Smooth muscle cell (in vitro differentiated cells): Measurements from ENCODE around the gene CC2D1A. TPM values are rescaled to one million over a fixed set of nuclear protein-coding genes. Genes with fewer than 3 reads are reported as not detected.

Source experiments
- DNase-seq: peaks from one replicate; lab custom pipeline; 2025; ENCODE audit not compliant: unreplicated experiment; lab: John Stamatoyannopoulos, UW
- H2AFZ ChIP-seq: fragments of 200-600 bp; sonication (generic); 2 replicates; pipeline ENCODE4 v1.6.0; 2016; ENCODE audit warnings: antibody characterized with exemption, low read depth, mild to moderate bottlenecking
- H3F3A ChIP-seq: fragments of 200-600 bp; sonication (generic); 2 replicates; pipeline ENCODE4 v1.6.0; 2017; ENCODE audit warnings: antibody characterized with exemption, low read depth
- H3K27ac ChIP-seq: fragments of 200-600 bp; sonication (generic); 2 replicates; pipeline ENCODE4 v1.5.1; 2016; ENCODE audit warnings: low read depth, mild to moderate bottlenecking
- H3K27me3 ChIP-seq: fragments of 200-600 bp; sonication (generic); 2 replicates; pipeline ENCODE4 v1.6.1; 2016; ENCODE audit warnings: low read depth, mild to moderate bottlenecking
- H3K36me3 ChIP-seq: fragments of 200-600 bp; sonication (generic); 2 replicates; pipeline ENCODE4 v1.5.1; 2016; ENCODE audit warnings: low read depth
- H3K4me1 ChIP-seq: fragments of 200-600 bp; sonication (generic); 2 replicates; pipeline ENCODE4 v1.5.1; 2016; ENCODE audit warnings: low read depth
- H3K4me2 ChIP-seq: fragments of 200-600 bp; sonication (generic); 2 replicates; pipeline ENCODE4 v1.6.0; 2016; ENCODE audit warnings: mild to moderate bottlenecking
- H3K4me3 ChIP-seq: fragments of 200-600 bp; sonication (generic); 2 replicates; pipeline ENCODE4 v1.5.1; 2016; ENCODE audit warnings: mild to moderate bottlenecking
- H3K79me2 ChIP-seq: fragments of 200-600 bp; sonication (generic); 2 replicates; pipeline ENCODE4 v1.6.0; 2016; ENCODE audit warnings: low read depth, mild to moderate bottlenecking
- H3K9ac ChIP-seq: fragments of 200-600 bp; sonication (generic); 2 replicates; pipeline ENCODE4 v1.6.0; 2016; ENCODE audit warnings: low read depth
- H3K9me3 ChIP-seq: fragments of 200-600 bp; sonication (generic); replicated peaks from 2 replicates; pipeline ENCODE4 v1.5.1; 2016; ENCODE audit warnings: low read depth
- H4K20me1 ChIP-seq: fragments of 200-600 bp; sonication (generic); 2 replicates; pipeline ENCODE4 v1.6.0; 2016; ENCODE audit warnings: low read depth
- WGBS: methylation state at CpG from one replicate; pipeline ENCODE4 v1.1.7; 2016; ENCODE audit warnings: low lambda C conversion rate; 5-methylcytosine and 5-hydroxymethylcytosine counted together
- polyA plus RNA-seq: library from polyadenylated mRNA; unstranded; fragments of >200 nt; fragmentation: Nextera tagmentation; extraction: Ambion mirVana; gene quantifications from 2 replicates; pipeline ENCODE4 v1.2.1, GENCODE V29; 2016
- total RNA-seq: library from RNA; depleted of rRNA; stranded (reverse); fragments of >200 nt; gene quantifications from 2 replicates; pipeline ENCODE4 v1.2.3, GENCODE V29; 2014
- TF ChIP-seq, protein P1 (sequence below): fragments of 200-600 bp; sonication (generic); IDR thresholded peaks from 2 replicates; pipeline ENCODE4 v1.5.1; 2017; ENCODE audit warnings: borderline replicate concordance, mild to moderate bottlenecking, antibody characterized with exemption; ENCODE audit not compliant: insufficient read depth, poor library complexity, severe bottlenecking

The CC2D1A gene
- total and polyA plus RNA-seq, 2 experiments from 2014 or later = 8.0 to 26.3 TPM

DNA sequence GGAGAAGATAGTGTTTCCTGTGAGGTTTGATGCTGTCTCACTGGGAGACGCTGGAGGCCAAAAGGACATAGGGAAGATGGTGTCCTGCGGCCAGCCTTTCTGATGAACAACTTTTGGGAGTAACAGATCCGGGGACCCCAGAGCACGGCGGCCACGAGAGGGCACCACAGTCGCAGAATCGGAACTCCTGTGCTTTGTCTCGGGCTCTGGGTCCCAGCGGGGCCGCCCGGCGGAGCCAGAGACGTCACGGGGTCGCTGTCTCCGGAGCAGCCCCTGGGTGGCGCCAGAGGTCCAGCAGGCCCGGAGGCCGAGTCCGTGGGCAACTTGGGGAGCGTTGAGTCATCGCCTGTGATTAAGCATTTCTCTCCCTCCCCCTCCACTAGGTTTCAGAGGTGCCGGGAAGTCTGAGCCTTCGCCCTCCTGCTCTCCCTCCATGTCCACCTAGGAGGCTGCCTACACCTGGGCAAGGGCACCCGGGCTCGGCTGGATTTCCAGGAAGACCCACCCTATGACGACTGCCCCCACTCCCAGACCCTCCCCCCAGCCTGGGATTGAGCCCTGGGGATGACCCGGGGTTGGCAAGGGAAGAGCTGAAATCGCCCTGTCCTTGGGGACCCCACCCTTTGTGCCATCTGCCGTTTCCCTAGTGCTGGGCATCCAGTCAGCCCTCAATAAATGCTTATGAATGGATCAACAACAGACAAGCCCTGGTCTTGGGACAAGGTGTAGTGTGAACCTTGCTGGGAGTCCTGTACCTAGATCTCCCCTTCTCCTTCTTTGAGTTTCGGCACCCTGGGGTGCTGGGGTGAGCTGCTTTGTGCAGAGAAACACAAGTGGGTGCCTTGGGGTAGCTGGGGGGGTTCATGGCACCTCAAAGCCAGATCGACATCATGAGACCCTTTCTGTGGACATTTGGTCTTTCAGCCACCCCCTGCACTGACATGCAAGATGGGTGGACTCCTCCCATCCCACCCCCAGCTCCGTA, 25.6 kb upstream of the CC2D1A start:
- H3K79me2 ChIP-seq = no peaks in the 10 kb centered on the region
- H3K27me3 ChIP-seq = no peaks in the 10 kb centered on the region
- TF ChIP-seq, protein P1, sequence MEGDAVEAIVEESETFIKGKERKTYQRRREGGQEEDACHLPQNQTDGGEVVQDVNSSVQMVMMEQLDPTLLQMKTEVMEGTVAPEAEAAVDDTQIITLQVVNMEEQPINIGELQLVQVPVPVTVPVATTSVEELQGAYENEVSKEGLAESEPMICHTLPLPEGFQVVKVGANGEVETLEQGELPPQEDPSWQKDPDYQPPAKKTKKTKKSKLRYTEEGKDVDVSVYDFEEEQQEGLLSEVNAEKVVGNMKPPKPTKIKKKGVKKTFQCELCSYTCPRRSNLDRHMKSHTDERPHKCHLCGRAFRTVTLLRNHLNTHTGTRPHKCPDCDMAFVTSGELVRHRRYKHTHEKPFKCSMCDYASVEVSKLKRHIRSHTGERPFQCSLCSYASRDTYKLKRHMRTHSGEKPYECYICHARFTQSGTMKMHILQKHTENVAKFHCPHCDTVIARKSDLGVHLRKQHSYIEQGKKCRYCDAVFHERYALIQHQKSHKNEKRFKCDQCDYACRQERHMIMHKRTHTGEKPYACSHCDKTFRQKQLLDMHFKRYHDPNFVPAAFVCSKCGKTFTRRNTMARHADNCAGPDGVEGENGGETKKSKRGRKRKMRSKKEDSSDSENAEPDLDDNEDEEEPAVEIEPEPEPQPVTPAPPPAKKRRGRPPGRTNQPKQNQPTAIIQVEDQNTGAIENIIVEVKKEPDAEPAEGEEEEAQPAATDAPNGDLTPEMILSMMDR = peak; percentile 97
- H3K9ac ChIP-seq = peak overlapping the region; percentile 63
- DNase-seq = peak; percentile 95
- H3F3A ChIP-seq = no peaks in the 10 kb centered on the region
- H4K20me1 ChIP-seq = no peaks in the 10 kb centered on the region
- WGBS = 13% methylated on average over 34 of the region's 34 CpGs
- no peaks in the 10 kb centered on the region for H3K9me3 ChIP-seq
- H3K4me2 ChIP-seq = peak overlapping the region; percentile 80
- H2AFZ ChIP-seq = no peak overlapping the region
- H3K4me1 ChIP-seq = peaks cover 14% of the 10 kb centered on the region
- peak overlapping the region; percentile 92 for H3K27ac ChIP-seq
- H3K36me3 ChIP-seq = no peaks in the 10 kb centered on the region
- H3K4me3 ChIP-seq = peak overlapping the region; percentile 28

- Histone ChIP-seq H3K36me3 (no peaks in the 10 kb centered on the region), H3K79me2 (no peaks in the 10 kb centered on the region), H4K20me1 (no peaks in the 10 kb centered on the region), H3K4me1 (peaks cover 14% of the 10 kb centered on the region), H3K4me2 (peak overlapping the region; percentile 80), H3K4me3 (no peak overlapping the region), H3F3A (no peaks in the 10 kb centered on the region), H3K9me3 (no peaks in the 10 kb centered on the region), H3K9ac (peak overlapping the region; percentile 59), H3K27me3 (no peaks in the 10 kb centered on the region), H3K27ac (peak overlapping the region; percentile 92), H2AFZ (peak overlapping the region; percentile 18)
- 14% methylated on average over 11 of the region's 12 CpGs for WGBS
- no peak for DNase-seq
- TF ChIP-seq, protein P1 = no peak
Measured at GRCh38 chr19:13881251-13881691, 24.7 kb upstream of the CC2D1A start.

GRCh38 chr19:13881692-13882418, 24.1 kb upstream of the CC2D1A start:
- Histone ChIP-seq H3K79me2 (no peaks in the 10 kb centered on the region), H3K9ac (peak overlapping the region; percentile 59), H3K36me3 (no peaks in the 10 kb centered on the region), H3K27ac (peak overlapping the region; percentile 92), H3K27me3 (no peaks in the 10 kb centered on the region), H3K4me1 (peaks cover 14% of the 10 kb centered on the region), H3K9me3 (no peaks in the 10 kb centered on the region), H2AFZ (peak overlapping the region; percentile 18), H3K4me2 (peak overlapping the region; percentile 80), H3F3A (no peaks in the 10 kb centered on the region), H4K20me1 (no peaks in the 10 kb centered on the region), H3K4me3 (no peak overlapping the region)
- no peak for DNase-seq
- WGBS = 55% methylated on average over 17 of the region's 17 CpGs
- TF ChIP-seq, protein P1 = no peak
